HepG2 (cell line): ENCODE data around the gene KIF3A. TPM values are rescaled to one million over a fixed set of nuclear protein-coding genes. Genes with fewer than 3 reads are reported as not detected.

Source experiments
- AFF4 ChIP-seq: sonication (generic); formaldehyde crosslinking; IDR thresholded peaks from 2 replicates; pipeline ENCODE4 v1.4.0; 2020; ENCODE audit warnings: missing genetic modification reagents
- ARID2 ChIP-seq: sonication (generic); formaldehyde crosslinking; IDR thresholded peaks from 2 replicates; pipeline ENCODE4 v1.8.1; 2022; ENCODE audit warnings: mild to moderate bottlenecking, missing genetic modification reagents, borderline replicate concordance
- ATF3 ChIP-seq: sonication (generic); formaldehyde crosslinking; IDR thresholded peaks from 2 replicates; pipeline ENCODE4 v1.4.0; 2020; ENCODE audit warnings: missing genetic modification reagents
- DPF2 ChIP-seq: sonication (generic); formaldehyde crosslinking; IDR thresholded peaks from 2 replicates; pipeline ENCODE4 v1.4.0; 2020; ENCODE audit warnings: mild to moderate bottlenecking, low read depth, missing genetic modification reagents, borderline replicate concordance
- E2F1 ChIP-seq: sonication (generic); formaldehyde crosslinking; IDR thresholded peaks from 2 replicates; pipeline ENCODE4 v1.5.0; 2020; ENCODE audit warnings: missing genetic modification reagents
- HCFC1 ChIP-seq: fragments of 150-350 bp; IDR thresholded peaks from 2 replicates; pipeline ENCODE4 v1.6.1; 2014; ENCODE audit warnings: low read depth, low read length
- HOXA3 ChIP-seq: sonication (generic); formaldehyde crosslinking; IDR thresholded peaks from 2 replicates; pipeline ENCODE4 v1.5.0; 2020; ENCODE audit warnings: missing genetic modification reagents
- MAFG ChIP-seq: sonication (generic); formaldehyde crosslinking; IDR thresholded peaks from 2 replicates; pipeline ENCODE4 v1.5.1; 2020; ENCODE audit warnings: mild to moderate bottlenecking, missing genetic modification reagents
- MED1 ChIP-seq: sonication (generic); formaldehyde crosslinking; IDR thresholded peaks from 2 replicates; pipeline ENCODE4 v1.4.0; 2020; ENCODE audit warnings: missing genetic modification reagents
- MEIS2 ChIP-seq: sonication (generic); formaldehyde crosslinking; IDR thresholded peaks from 2 replicates; pipeline ENCODE4 v1.9.0; 2021; ENCODE audit warnings: mild to moderate bottlenecking, missing genetic modification reagents
- MTERF4 ChIP-seq: sonication (generic); formaldehyde crosslinking; IDR thresholded peaks from 2 replicates; pipeline ENCODE4 v1.8.0; 2023; ENCODE audit warnings: mild to moderate bottlenecking, missing genetic modification reagents
- PCBP2 ChIP-seq: fragments of 200-400 bp; formaldehyde crosslinking; optimal IDR thresholded peaks from 2 replicates; pipeline ENCODE3; 2018; ENCODE audit warnings: low read length, low read depth; ENCODE audit not compliant: poor library complexity, severe bottlenecking
- POGZ ChIP-seq: sonication (generic); formaldehyde crosslinking; IDR thresholded peaks from 2 replicates; pipeline ENCODE4 v1.4.0; 2020; ENCODE audit warnings: mild to moderate bottlenecking, missing genetic modification reagents
- SOX6 ChIP-seq, 2 experiments: fragments of 450-650 bp in 1 of 2; sonication (generic) in 1 of 2; formaldehyde crosslinking in 1 of 2; IDR thresholded peaks; 2 replicates each; pipeline versions ENCODE4 v1.4.0 to v1.6.1; 2017 to 2020; ENCODE audit warnings: antibody characterized with exemption in 1 of 2, mild to moderate bottlenecking in 1 of 2, missing genetic modification reagents in 1 of 2
- SPEN ChIP-seq: sonication (generic); formaldehyde crosslinking; IDR thresholded peaks from 2 replicates; pipeline ENCODE4 v1.5.1; 2020; ENCODE audit warnings: low read depth, mild to moderate bottlenecking, missing genetic modification reagents
- TFE3 ChIP-seq: IDR thresholded peaks from 2 replicates; pipeline ENCODE4 v1.6.1; 2016
- ZKSCAN8 ChIP-seq: IDR thresholded peaks from 2 replicates; pipeline ENCODE4 v1.6.1; 2016; ENCODE audit warnings: borderline replicate concordance, missing genetic modification reagents, missing compliant biosample characterization
- ZNF33A ChIP-seq: sonication (generic); formaldehyde crosslinking; IDR thresholded peaks from 2 replicates; pipeline ENCODE4 v1.5.1; 2020; ENCODE audit warnings: missing genetic modification reagents, mild to moderate bottlenecking, moderate library complexity, borderline replicate concordance
- ZNF616 ChIP-seq: sonication (generic); formaldehyde crosslinking; IDR thresholded peaks from 2 replicates; pipeline ENCODE4 v1.5.0; 2020; ENCODE audit warnings: low read depth, mild to moderate bottlenecking, missing genetic modification reagents
- ZNF720 ChIP-seq: sonication (generic); formaldehyde crosslinking; IDR thresholded peaks from 2 replicates; pipeline ENCODE4 v1.4.0; 2020; ENCODE audit warnings: missing genetic modification reagents
- polyA plus RNA-seq, 8 experiments: library from polyadenylated mRNA; depleted of rRNA in 3 of 8; stranded (reverse) in 7 of 8; unstranded in 1 of 8; fragments of >200 nt; fragmentation: Illumina TruSeq in 4 of 8; extraction: Trizol in 4 of 8; gene quantifications; 2 replicates each; pipeline versions ENCODE4 v1.2.1 to v1.2.3, GENCODE V29; 2011 to 2016; ENCODE audit warnings: low read depth in 4 of 8, missing spikeins in 1 of 8, mixed read lengths in 1 of 8; ENCODE audit not compliant: insufficient read depth in 1 of 8
- total RNA-seq, 5 experiments: library from RNA; depleted of rRNA; stranded (reverse); fragments of >200 nt; fragmentation: Illumina TruSeq; extraction: Trizol; gene quantifications; 2 replicates each; pipeline ENCODE4 v1.2.3, GENCODE V29; 2016; ENCODE audit warnings: low read depth in 1 of 5
- TF ChIP-seq, protein P1 (sequence below): sonication (generic); formaldehyde crosslinking; conservative IDR thresholded peaks from 2 replicates; pipeline ENCODE4 v1.8.1; 2023; ENCODE audit warnings: missing genetic modification reagents

KIF3A gene
- total and polyA plus RNA-seq, 2 of the 13 experiments (the other 11 are each of a cell fraction or from before 2014, with no cell fraction given), result 2.3 to 8.4 TPM

GRCh38 chr5:132771503-132771998 is 34.2 kb upstream of the KIF3A start (continued):
- TF ChIP-seq POGZ (0 out of 2 replicates have a peak, but pooled peaks have one; percentile 42), PCBP2 (no peak), DPF2 (no peak), ZNF616 (CRISPR knock-in tag) (no peak), ARID2 (CRISPR knock-in tag) (no peak), MEIS2 (CRISPR knock-in tag) (no peak), ZNF33A (no peak), E2F1 (no peak), ZNF720 (no peak), TFE3 (CRISPR knock-in tag) (no peak), MAFG (CRISPR knock-in tag) (no peak), SOX6 (IDR thresholded peaks at IDR 0.05) (no peak), SOX6 (CRISPR knock-in tag; IDR thresholded peaks at IDR 0.05) (no peak), SPEN (CRISPR knock-in tag) (peak; percentile 73; the same call in 1 of the 2 replicates), HCFC1 (no peak), HOXA3 (CRISPR knock-in tag) (peak; percentile 38; the same call in 1 of the 2 replicates), MTERF4 (CRISPR knock-in tag) (no peak), ATF3 (CRISPR knock-in tag) (no peak), AFF4 (CRISPR knock-in tag) (no peak), ZKSCAN8 (CRISPR knock-in tag) (no peak), MED1 (peak; percentile 50; the same call in 1 of the 2 replicates)
- TF ChIP-seq, protein P1, sequence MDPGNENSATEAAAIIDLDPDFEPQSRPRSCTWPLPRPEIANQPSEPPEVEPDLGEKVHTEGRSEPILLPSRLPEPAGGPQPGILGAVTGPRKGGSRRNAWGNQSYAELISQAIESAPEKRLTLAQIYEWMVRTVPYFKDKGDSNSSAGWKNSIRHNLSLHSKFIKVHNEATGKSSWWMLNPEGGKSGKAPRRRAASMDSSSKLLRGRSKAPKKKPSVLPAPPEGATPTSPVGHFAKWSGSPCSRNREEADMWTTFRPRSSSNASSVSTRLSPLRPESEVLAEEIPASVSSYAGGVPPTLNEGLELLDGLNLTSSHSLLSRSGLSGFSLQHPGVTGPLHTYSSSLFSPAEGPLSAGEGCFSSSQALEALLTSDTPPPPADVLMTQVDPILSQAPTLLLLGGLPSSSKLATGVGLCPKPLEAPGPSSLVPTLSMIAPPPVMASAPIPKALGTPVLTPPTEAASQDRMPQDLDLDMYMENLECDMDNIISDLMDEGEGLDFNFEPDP (CRISPR knock-in tag), result no peak
